OCI-LY1 (cell line): ENCODE data around the gene LMO2.

Source experiments
- H2AFZ ChIP-seq: fragments of 200-600 bp; sonication (generic), shearing (Covaris generic); 2 replicates; pipeline ENCODE4 v1.6.0; 2014; ENCODE audit warnings: antibody characterized with exemption, mild to moderate bottlenecking, low read length
- H3F3A ChIP-seq: fragments of 200-600 bp; sonication (generic), shearing (Covaris generic); 2 replicates; pipeline ENCODE4 v1.6.0; 2014; ENCODE audit warnings: mild to moderate bottlenecking, antibody characterized with exemption, low read length, moderate library complexity; ENCODE audit not compliant: insufficient read depth
- H3K27ac ChIP-seq: fragments of 200-600 bp; sonication (generic); 2 replicates; pipeline ENCODE4 v1.5.1; 2014; ENCODE audit warnings: low read length, mixed run types, mild to moderate bottlenecking, low read depth; ENCODE audit not compliant: poor library complexity, severe bottlenecking
- H3K27me3 ChIP-seq: fragments of 200-600 bp; sonication (generic); 2 replicates; pipeline ENCODE4 v1.6.0; 2014; ENCODE audit warnings: antibody characterized with exemption, mild to moderate bottlenecking, low read length, moderate library complexity; ENCODE audit not compliant: insufficient read depth
- H3K36me3 ChIP-seq: fragments of 200-600 bp; sonication (generic); 2 replicates; pipeline ENCODE4 v1.6.1; 2014; ENCODE audit warnings: mild to moderate bottlenecking, antibody characterized with exemption, low read length, moderate library complexity, mixed read lengths; ENCODE audit not compliant: insufficient read depth
- H3K4me1 ChIP-seq: fragments of 200-600 bp; sonication (generic); 2 replicates; pipeline ENCODE4 v1.5.1; 2014; ENCODE audit warnings: mild to moderate bottlenecking, low read length, moderate library complexity; ENCODE audit not compliant: insufficient read depth, severe bottlenecking
- H3K4me2 ChIP-seq: fragments of 200-600 bp; sonication (generic), shearing (Covaris generic); 2 replicates; pipeline ENCODE4 v1.6.1; 2014; ENCODE audit warnings: low read length
- H3K4me3 ChIP-seq: fragments of 200-600 bp; sonication (generic); 2 replicates; pipeline ENCODE4 v1.5.1; 2014; ENCODE audit warnings: low read length, low read depth, mild to moderate bottlenecking, mixed read lengths; ENCODE audit not compliant: poor library complexity, severe bottlenecking
- H3K79me2 ChIP-seq: fragments of 200-600 bp; shearing (Covaris generic); 2 replicates; pipeline ENCODE4 v1.6.1; 2016; ENCODE audit warnings: mixed run types, low read length, mixed read lengths; ENCODE audit not compliant: insufficient read depth
- H3K9ac ChIP-seq: fragments of 200-600 bp; sonication (generic), shearing (Covaris generic); 2 replicates; pipeline ENCODE4 v1.6.1; 2014; ENCODE audit warnings: mild to moderate bottlenecking, low read length, mixed read lengths
- H3K9me2 ChIP-seq: fragments of 200-600 bp; sonication (generic), shearing (Covaris generic); 2 replicates; pipeline ENCODE4 v1.6.1; 2014; ENCODE audit warnings: low read depth, mild to moderate bottlenecking, low read length, mixed read lengths
- H3K9me3 ChIP-seq: fragments of 200-600 bp; shearing (Covaris generic); 2 replicates; pipeline ENCODE4 v1.6.1; 2014; ENCODE audit warnings: low read length, mixed read lengths
- H4K20me1 ChIP-seq: fragments of 200-600 bp; sonication (generic), shearing (Covaris generic); 2 replicates; pipeline ENCODE4 v1.6.0; 2016; ENCODE audit warnings: mild to moderate bottlenecking, low read length; ENCODE audit not compliant: insufficient read depth
- EZH2 ChIP-seq: fragments of 200-600 bp; sonication (generic), shearing (Covaris generic); IDR thresholded peaks from 2 replicates; pipeline ENCODE4 v1.8.0; 2017; ENCODE audit warnings: borderline replicate concordance, mixed run types, mild to moderate bottlenecking, antibody characterized with exemption, low read length, moderate library complexity, mixed read lengths
- TF ChIP-seq, protein P1 (sequence below): fragments of 200-600 bp; sonication (generic), shearing (Covaris generic); IDR thresholded peaks from 2 replicates; pipeline ENCODE4 v1.5.1; 2017; ENCODE audit warnings: mild to moderate bottlenecking, antibody characterized with exemption, low read length, moderate library complexity, mixed read lengths

Gene LMO2

DNA sequence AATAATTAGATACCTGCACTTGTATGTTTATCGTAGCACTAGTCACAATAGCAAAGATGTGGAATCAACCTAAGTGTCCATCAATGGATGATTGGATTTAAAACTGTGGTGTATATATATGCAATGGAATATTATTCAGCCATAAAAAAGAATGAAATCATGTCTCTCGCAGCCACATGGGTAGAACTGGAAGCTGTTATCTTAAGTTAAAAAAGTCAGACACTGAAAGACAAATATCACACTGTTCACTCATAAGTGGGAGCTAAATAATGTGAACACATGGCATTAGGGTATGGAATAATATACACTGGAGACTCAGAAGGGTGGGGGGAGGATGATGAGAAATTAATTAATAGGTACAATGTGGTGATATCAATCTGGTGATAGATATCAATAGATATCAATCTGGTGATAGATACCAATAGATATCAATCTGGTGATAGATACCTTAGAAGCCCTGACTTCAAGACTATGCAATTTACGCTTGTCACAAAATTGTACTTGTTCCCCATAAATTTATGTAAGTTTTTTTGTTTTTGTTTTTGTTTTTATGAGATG is 2.0 kb downstream of the LMO2 start:
- Histone ChIP-seq H4K20me1 (no peaks in the 10 kb centered on the region), H3K36me3 (no peaks in the 10 kb centered on the region), H3K79me2 (no peaks in the 10 kb centered on the region), H3K4me3 (no peak overlapping the region), H3K9me3 (no peaks in the 10 kb centered on the region), H3K4me2 (no peak overlapping the region), H3K27me3 (no peaks in the 10 kb centered on the region), H3K27ac (no peak overlapping the region), H3K9ac (no peak overlapping the region), H3F3A (no peaks in the 10 kb centered on the region), H3K4me1 (no peaks in the 10 kb centered on the region), H3K9me2 (no peaks in the 10 kb centered on the region), H2AFZ (no peak overlapping the region)
- TF ChIP-seq EZH2, result no peak
- TF ChIP-seq, protein P1, sequence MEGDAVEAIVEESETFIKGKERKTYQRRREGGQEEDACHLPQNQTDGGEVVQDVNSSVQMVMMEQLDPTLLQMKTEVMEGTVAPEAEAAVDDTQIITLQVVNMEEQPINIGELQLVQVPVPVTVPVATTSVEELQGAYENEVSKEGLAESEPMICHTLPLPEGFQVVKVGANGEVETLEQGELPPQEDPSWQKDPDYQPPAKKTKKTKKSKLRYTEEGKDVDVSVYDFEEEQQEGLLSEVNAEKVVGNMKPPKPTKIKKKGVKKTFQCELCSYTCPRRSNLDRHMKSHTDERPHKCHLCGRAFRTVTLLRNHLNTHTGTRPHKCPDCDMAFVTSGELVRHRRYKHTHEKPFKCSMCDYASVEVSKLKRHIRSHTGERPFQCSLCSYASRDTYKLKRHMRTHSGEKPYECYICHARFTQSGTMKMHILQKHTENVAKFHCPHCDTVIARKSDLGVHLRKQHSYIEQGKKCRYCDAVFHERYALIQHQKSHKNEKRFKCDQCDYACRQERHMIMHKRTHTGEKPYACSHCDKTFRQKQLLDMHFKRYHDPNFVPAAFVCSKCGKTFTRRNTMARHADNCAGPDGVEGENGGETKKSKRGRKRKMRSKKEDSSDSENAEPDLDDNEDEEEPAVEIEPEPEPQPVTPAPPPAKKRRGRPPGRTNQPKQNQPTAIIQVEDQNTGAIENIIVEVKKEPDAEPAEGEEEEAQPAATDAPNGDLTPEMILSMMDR, result no peak

DNA sequence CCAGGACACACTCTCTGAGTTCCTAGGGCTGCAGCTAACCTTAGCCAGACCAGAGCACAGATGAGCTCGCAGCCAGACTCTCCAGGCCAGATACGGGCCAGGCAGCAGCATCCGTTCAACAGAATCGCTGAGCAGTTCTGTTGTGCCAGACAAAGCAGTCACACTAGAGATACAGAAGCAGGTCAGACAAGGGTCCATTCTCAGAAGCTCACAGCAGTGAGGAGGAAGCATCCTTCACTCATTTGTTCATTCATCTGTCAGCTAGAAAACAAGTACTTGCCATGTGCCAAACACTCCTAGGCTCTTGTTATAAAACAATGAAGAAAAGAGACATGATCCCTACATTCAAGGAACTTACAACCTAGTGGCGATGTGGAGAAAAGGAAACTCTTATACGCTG is 2.6 kb downstream of the LMO2 start:
- no peaks in the 10 kb centered on the region for H3K36me3 ChIP-seq
- no peaks in the 10 kb centered on the region for H3F3A ChIP-seq
- H3K27me3 ChIP-seq, result no peaks in the 10 kb centered on the region
- H4K20me1 ChIP-seq, result no peaks in the 10 kb centered on the region
- H3K9ac ChIP-seq, result no peak overlapping the region
- H3K9me3 ChIP-seq, result no peaks in the 10 kb centered on the region
- H3K4me1 ChIP-seq, result no peaks in the 10 kb centered on the region
- no peak overlapping the region for H3K4me2 ChIP-seq
- no peaks in the 10 kb centered on the region for H3K9me2 ChIP-seq
- no peak overlapping the region for H3K27ac ChIP-seq
- no peak overlapping the region for H2AFZ ChIP-seq
- TF ChIP-seq, protein P1, result no peak
- no peak for TF ChIP-seq EZH2
- H3K79me2 ChIP-seq, result no peaks in the 10 kb centered on the region
- no peak overlapping the region for H3K4me3 ChIP-seq

DNA sequence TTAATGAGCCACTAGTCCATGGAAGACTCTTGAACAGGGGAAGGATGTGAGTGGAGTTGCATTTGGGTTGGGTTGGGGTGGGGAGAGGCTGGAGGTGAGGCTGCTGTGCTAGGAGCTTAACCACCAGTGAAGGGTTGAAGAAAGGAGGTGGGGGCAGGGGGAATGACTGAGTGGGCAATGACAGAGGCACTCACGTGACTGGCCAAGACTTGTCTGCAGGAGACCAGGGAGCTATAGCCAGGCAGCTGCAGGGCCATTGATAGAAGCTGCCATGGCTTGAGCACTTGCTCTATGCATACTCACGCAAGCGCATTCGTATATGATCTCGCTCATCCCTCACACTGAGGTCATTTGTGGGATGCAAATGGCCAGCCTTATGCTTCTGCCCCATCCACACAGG is 4.0 kb downstream of the LMO2 start:
- no peaks in the 10 kb centered on the region for H3F3A ChIP-seq

More for the DNA sequence above, 4.0 kb downstream of the LMO2 start:
- Histone ChIP-seq H3K9ac (no peak overlapping the region), H3K79me2 (no peaks in the 10 kb centered on the region), H3K27ac (no peak overlapping the region), H3K4me3 (no peak overlapping the region), H2AFZ (no peak overlapping the region), H3K4me1 (no peaks in the 10 kb centered on the region), H3K36me3 (no peaks in the 10 kb centered on the region), H3K4me2 (no peak overlapping the region), H3K27me3 (0 out of 2 replicates have a peak, but pooled peaks cover 3% of the 10 kb centered on the region), H3K9me3 (no peaks in the 10 kb centered on the region), H3K9me2 (no peaks in the 10 kb centered on the region), H4K20me1 (no peaks in the 10 kb centered on the region)
- TF ChIP-seq, protein P1, result no peak
- TF ChIP-seq EZH2, result no peak
